Activated naive CD4-positive, alpha-beta T cell treated with Interleukin-2 at 50 U/mL for 16 hours (primary cell): ENCODE results near the gene MCOLN1.

Experiments used
- DNase-seq: peaks from one replicate; pipeline ENCODE4 v3.0.0-alpha.2; 2020

The MCOLN1 gene

DNA sequence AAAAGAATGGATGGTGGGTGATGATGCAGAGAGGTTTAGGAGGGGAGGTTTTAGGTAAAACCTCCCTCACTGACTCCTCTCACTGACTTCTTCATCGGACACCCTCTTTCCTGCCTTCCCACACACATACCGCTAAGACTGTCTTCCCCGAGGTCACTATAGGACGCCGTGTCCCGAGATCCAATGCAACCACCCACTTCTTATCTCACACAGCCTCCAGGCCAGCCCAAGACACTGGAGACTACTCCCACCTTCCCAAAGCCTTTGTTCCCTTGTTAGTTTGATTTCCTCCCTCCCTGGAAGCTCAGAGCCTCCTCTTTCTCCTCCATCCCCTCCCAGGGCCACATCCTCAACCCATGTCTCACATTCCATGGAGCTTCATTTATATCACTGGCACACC is 56.8 kb downstream of the MCOLN1 start:
- no peak for DNase-seq

- DNase-seq, result no peak
These were observed 60.0 kb downstream of the MCOLN1 start for GRCh38 chr19:7582446-7582845.
